GM19467 (cell line): ENCODE data around the gene NKD1.
"Not testable (repeated sequence)": the region's sequence is repeated elsewhere in the genome, so short reads cannot be mapped to it uniquely, and the experiment has no call there.

Experiments used
- ATAC-seq: cut with Tn5 transposase; IDR thresholded peaks from one replicate; pipeline ENCODE4 v1.9.1; 2021; ENCODE audit warnings: mild to moderate bottlenecking, moderate library complexity; ENCODE audit not compliant: unreplicated experiment

NKD1 gene

GRCh38 chr16:50519602-50520001 lies 28.6 kb upstream of the NKD1 start:
- ATAC-seq = no peak

DNA sequence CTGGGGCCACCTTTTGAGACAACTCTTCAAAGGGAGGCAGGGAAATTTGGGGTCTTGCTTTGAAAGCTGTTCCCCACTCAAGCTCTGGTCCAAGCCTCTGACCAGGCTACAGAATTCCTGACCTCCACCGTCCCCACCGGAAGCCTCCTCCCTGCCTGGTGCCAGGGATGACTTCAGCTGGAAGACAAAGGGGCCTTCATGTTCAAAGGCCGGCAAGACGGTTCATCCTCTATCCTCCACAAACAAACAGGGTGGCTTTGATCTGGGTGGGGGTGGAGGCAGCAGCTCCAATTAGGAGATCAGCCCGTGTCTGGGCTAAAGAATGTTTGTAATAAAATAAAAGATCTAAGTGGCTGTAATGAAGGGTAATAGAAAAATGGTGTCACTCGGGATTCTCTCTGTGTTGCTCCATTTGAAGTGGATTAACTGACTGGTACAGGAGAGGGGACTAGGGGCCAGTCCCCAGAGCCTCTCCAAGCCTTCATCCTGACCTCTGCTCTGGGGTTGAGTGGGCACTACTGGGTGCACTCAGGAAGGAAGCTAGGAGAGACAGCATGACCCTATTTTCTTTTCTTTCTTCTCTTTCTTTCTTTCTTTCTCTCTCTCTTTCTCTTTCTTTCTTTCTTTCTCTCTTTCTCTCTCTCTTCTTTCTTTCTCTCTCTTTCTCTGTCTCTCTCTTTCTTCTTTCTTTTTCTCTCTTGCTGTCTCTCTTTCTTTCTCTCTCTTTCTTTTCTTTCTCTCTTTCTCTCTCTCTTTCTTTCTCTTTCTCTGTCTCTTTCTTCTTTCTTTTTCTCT lies 27.5 kb upstream of the NKD1 start:
- no peak for ATAC-seq

- ATAC-seq = no peak
These were observed 26.8 kb upstream of the NKD1 start for GRCh38 chr16:50521246-50521900.

GRCh38 chr16:50522324-50522723 lies 25.9 kb upstream of the NKD1 start:
- ATAC-seq = no peak

- ATAC-seq = no peak
These were observed 24.5 kb upstream of the NKD1 start for GRCh38 chr16:50523710-50524109.

- no peak for ATAC-seq
These were observed 22.9 kb upstream of the NKD1 start for GRCh38 chr16:50525262-50525661.

GRCh38 chr16:50525716-50526115 lies 22.5 kb upstream of the NKD1 start:
- no peak for ATAC-seq

- ATAC-seq = no peak
These were observed 21.9 kb upstream of the NKD1 start for GRCh38 chr16:50526249-50526648.

- no peak for ATAC-seq
These were observed 21.4 kb upstream of the NKD1 start for GRCh38 chr16:50526796-50527195.

DNA sequence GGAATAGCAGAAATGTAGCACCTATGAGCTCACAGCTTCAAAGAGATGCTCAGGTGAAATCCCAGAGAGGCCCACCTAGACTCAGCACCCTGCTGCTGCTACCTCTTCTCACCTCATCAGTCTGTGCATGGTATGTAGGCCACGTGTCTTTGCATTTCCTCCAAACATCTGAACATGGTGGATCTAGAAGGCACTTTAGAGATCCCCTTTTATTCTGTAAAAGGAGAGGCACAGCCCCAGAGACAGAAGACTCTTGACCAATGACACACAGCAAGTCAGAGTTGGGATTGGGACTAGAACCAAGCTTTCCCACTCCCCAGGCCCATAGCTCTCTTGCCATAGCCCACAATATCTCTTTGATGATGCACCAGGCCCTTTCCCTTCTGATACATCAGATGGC lies 19.4 kb upstream of the NKD1 start:
- ATAC-seq = no peak

- ATAC-seq = no peak
These were observed 18.9 kb upstream of the NKD1 start for GRCh38 chr16:50529334-50529733.

GRCh38 chr16:50530277-50531236 lies 17.6 kb upstream of the NKD1 start:
- no peak for ATAC-seq

DNA sequence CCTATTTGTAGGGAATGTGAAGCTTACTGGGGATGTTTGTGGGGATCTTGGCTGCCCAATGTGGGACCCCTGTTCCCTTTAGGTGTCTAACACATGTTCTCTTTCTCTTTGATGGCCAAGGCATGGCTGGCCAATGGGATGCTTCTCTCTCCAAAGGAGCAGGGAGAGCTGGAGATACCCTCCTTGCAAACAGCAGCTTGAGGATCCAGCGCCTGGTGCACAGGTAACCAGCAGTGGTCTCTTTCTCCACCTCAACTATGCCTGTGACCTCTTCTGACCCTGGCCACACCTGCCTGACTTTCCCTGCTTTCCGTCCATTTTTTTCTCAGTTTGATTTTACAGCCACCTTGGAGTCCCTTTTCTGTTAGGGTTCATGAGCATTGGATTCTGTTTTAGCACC lies 16.8 kb upstream of the NKD1 start:
- no peak for ATAC-seq

DNA sequence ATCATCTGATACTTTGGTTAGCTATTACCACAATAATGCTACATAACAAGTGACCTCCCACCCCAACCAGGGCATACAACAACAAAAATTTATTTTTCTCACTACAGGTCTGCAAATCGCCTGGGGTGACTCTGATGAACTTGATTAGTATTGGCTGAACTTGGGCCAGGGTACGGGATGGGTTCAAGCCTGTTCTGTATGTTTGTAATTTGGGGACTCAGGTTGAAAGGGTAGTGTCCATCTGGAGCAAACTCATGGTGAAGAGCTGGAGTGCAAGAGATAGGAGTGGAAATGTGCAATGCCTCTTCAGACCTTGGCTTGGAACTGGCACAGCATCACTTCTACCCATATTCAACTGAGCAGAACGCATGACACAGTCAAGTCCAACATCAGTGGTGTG lies 16.3 kb upstream of the NKD1 start:
- ATAC-seq = no peak

GRCh38 chr16:50532576-50532975 lies 15.6 kb upstream of the NKD1 start:
- ATAC-seq = no peak

- ATAC-seq = no peak
These were observed 14.9 kb upstream of the NKD1 start for GRCh38 chr16:50533317-50533716.

- ATAC-seq = no peak
These were observed 14.1 kb upstream of the NKD1 start for GRCh38 chr16:50534091-50534490.

- ATAC-seq = no peak
These were observed 13.6 kb upstream of the NKD1 start for GRCh38 chr16:50534556-50534955.

- no peak for ATAC-seq
These were observed 13.2 kb upstream of the NKD1 start for GRCh38 chr16:50534958-50535357.

DNA sequence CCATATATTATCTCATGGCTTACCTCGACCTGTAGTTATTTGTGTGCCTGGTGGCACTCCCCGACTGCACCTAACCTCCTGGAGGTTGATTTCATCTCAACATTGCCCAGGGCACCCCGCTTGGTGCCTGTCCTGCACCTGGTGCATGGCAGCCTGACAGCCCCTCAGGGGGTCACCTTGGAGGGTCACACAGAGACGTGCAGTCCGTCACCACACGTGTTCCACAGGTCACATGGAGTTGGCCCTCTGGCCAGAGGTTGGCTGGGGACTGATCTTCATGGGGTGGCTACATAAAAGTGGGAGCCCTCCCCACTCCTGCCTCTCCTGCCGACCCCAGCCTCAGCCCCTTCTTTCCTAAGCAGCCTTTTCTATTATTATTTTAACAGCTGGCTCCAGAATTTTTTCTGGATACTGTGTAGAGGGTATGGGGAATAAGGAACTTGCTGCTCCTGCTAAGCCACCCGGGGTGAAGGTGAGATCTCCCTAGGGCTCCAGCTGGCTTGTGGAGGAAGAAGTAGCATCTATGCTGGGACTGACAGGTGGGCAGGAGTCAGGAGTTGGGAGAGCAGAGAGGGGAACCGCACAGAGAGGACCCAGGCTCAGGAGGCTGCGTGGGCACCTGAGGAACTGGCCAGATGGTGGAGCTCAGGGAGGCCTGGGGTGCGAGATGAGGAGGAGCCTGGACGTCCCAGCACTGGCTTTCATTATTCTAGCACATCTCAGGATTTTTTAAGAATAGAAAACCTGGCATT lies 12.5 kb upstream of the NKD1 start:
- ATAC-seq = no peak

DNA sequence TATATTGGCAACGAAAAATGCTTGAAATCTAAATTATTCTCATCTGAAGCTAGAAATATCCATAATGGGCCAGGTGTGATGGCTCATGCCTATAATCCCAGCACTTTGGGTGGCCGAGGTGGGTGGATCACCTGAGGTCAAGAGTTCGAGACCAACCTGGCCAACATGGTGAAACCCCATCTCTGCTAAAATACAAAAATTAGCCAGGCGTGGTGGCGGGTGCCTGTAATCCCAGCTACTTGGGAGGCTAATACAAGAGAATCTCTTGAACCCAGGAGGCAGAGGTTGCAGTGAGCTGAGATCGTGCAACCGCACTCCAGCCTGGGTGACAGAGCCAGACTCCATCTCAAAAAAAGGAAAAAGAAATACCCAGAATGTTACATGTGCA lies 11.9 kb upstream of the NKD1 start:
- not testable (repeated sequence) for ATAC-seq
